Activated CD8-positive, alpha-beta memory T cell treated with anti-CD3 and anti-CD28 coated beads, Interleukin-2, amount 10 ng/mL, durations not matched to agents 7 days and 5 days (primary cell): ENCODE results near the gene COX6A2. TPM values are rescaled to one million over a fixed set of nuclear protein-coding genes. Genes with fewer than 3 reads are reported as not detected.
A peak's percentile ranks its signal among the peaks of the same experiment; 100 is the strongest.

Experiments
- ATAC-seq: fragments of 150-1000 bp; cut with Tn5 transposase; one replicate; pipeline ENCODE4 v1.10.0; 2021; ENCODE audit warnings: moderate library complexity
- CTCF ChIA-PET: fragments of 350-600 bp; sonication (Branson Sonifier 250); formaldehyde crosslinking; loops from one replicate; lab custom pipeline; 2021; ENCODE audit warnings: antibody characterized with exemption; lab: Charles Lee
- DNase-seq: peaks from one replicate; pipeline ENCODE4 v3.0.0-alpha.2; 2020
- H3K27ac Mint-ChIP-seq: one replicate; pipeline ENCODE4 v1.8.0; 2021; ENCODE audit warnings: mild to moderate bottlenecking, mixed read lengths
- H3K27me3 Mint-ChIP-seq: one replicate; pipeline ENCODE4 v1.8.0; 2021; ENCODE audit warnings: mixed read lengths
- H3K36me3 Mint-ChIP-seq: one replicate; pipeline ENCODE4 v1.8.0; 2021; ENCODE audit warnings: mild to moderate bottlenecking, mixed read lengths
- H3K4me1 Mint-ChIP-seq: one replicate; pipeline ENCODE4 v1.8.0; 2021; ENCODE audit warnings: mixed read lengths
- H3K4me3 Mint-ChIP-seq: one replicate; pipeline ENCODE4 v1.8.0; 2021; ENCODE audit warnings: mild to moderate bottlenecking, moderate library complexity, mixed read lengths
- H3K9me3 Mint-ChIP-seq: one replicate; pipeline ENCODE4 v1.8.0; 2022; ENCODE audit warnings: low read depth, mixed read lengths
- total RNA-seq, 2 experiments: library from RNA; stranded (reverse); gene quantifications; one replicate each; pipeline ENCODE4 v1.2.3, GENCODE V29; 2021

The COX6A2 gene
- total RNA-seq, 2 experiments from 2014 or later, result not detected

DNA sequence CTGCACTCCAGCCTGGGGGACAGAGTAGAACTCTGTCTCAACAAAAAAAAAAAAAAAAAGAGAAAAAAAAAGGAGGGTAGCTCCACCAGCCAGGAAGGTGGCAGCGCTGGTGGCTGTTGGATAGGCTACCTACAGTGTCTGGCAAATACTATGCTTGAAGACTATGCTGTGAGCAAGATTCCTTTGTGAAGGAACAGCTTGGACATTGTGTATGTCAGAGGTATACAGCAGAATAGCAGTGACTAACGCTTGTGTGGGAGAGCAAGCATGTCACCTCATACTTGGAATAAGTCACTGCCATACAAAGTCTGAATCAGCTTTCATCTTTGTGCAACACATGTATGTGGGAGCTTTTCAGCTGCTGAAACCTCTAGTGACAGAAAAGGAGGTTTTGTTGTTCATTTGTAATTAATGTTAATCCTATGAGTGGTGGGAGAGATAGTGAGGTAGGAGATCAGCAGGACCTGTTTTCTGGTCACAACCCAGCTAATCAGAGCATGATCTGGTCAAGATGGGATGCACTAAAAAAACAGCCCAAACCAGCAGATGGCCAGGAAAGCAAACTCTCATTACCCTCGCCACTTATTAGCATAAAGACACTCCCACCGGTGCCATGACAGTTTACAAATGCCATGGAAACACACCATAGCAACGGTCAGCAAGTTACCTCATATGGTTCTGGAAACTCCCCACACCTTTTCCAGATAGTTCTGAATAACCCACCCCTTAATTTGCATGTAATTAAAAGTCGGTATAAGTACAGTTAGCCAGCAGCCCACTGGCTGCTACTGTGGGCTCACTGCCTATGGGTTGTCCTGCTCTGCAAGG lies 41.8 kb downstream of the COX6A2 start:
- CTCF ChIA-PET, result interaction anchor here (0.8 to 5.4 kb wide), 6 partner anchors 35 to 482 kb away, joined by 3 to 31 read pairs (median 8); partner anchors contain the start of gene ZNF843
- DNase-seq (no peak), ATAC-seq (peak; percentile 62)
- H3K4me3 Mint-ChIP-seq, result no peak overlapping the region
- peaks cover 34% of the 10 kb centered on the region for H3K4me1 Mint-ChIP-seq
- H3K27me3 Mint-ChIP-seq, result peaks cover 21% of the 10 kb centered on the region
- H3K27ac Mint-ChIP-seq, result peak overlapping the region; percentile 1
- no peaks in the 10 kb centered on the region for H3K36me3 Mint-ChIP-seq
- no peaks in the 10 kb centered on the region for H3K9me3 Mint-ChIP-seq

DNA sequence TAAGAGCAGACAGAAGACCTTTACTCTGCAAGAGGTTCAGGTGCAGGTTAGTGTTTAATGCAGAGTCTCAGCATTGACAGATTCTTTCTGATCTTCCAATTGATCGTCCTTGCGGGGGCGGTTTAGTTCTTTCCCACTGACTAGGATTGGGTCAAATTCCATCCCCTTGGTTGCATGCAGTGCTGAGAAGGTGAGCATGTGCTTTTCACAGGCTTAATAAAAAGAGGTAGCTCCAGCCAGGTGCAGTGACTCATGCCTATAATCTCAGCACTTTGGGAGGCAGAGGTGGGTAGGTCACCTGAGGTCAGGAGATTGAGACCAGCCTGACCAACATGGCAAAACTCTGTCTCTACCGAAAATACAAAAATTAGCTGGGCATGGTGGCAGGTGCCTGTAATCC lies 42.5 kb downstream of the COX6A2 start:
- H3K9me3 Mint-ChIP-seq, result no peaks in the 10 kb centered on the region
- H3K27me3 Mint-ChIP-seq, result peaks cover 18% of the 10 kb centered on the region
- ATAC-seq (no peak), DNase-seq (no peak)
- H3K4me1 Mint-ChIP-seq, result peaks cover 34% of the 10 kb centered on the region
- CTCF ChIA-PET, result interaction anchor here (0.8 to 5.4 kb wide), 7 partner anchors 10 to 184 kb away, joined by 3 to 31 read pairs (median 7); partner anchors contain the start of gene ZNF843
- no peak overlapping the region for H3K27ac Mint-ChIP-seq
- H3K36me3 Mint-ChIP-seq, result no peaks in the 10 kb centered on the region
- H3K4me3 Mint-ChIP-seq, result no peak overlapping the region

DNA sequence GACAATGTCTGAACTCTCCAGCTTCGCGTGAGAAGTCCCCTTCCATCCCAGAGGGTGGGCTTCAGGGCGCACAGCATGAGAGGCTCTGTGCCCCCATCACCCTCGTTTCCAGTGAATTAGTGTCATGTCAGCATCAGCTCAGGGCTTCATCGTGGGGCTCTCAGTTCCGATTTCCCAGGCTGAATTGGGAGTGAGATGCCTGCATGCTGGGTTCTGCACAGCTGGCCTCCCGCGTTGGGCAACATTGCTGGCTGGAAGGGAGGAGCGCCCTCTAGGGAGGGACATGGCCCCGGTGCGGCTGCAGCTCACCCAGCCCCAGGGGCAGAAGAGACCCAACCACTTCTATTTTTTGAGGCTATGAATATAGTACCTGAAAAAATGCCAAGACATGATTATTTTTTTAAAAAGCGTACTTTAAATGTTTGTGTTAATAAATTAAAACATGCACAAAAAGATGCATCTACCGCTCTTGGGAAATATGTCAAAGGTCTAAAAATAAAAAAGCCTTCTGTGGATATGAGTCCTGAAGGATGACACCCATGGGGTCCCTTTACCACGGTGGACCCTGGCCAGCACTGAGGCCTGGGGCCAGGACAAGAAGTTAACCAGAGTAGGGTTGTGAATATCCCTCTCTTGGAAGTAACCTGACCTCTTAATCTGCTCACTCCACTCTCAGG lies 45.5 kb downstream of the COX6A2 start:
- Mint-ChIP-seq H3K36me3 (peaks cover 4% of the 10 kb centered on the region), H3K4me1 (peaks cover 35% of the 10 kb centered on the region), H3K4me3 (no peak overlapping the region), H3K27me3 (peaks cover 4% of the 10 kb centered on the region), H3K27ac (no peak overlapping the region), H3K9me3 (no peaks in the 10 kb centered on the region)
- ATAC-seq, result peak; percentile 81
- DNase-seq, result peak; percentile 81
- CTCF ChIA-PET, result interaction anchor here (0.6 to 5.4 kb wide), 38 partner anchors 8 to 400 kb away, joined by 3 to 31 read pairs (median 4); partner anchors contain the start of genes ITGAD, PYCARD, PYDC1 and ZNF646

DNA sequence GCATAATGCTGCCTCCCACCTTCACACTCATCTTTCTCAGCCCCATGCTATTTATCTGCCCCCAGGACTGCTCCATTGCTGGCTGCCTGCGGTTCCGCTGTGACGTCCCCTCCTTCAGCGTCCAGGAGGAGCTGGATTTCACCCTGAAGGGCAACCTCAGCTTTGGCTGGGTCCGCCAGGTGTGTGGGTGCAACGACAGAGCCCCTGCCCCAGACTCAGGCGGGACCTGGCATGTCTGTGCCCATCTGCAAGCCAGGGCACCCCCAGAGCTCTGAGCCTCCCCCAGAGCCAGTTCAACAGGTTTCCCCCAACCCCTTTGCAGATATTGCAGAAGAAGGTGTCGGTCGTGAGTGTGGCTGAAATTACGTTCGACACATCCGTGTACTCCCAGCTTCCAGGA lies 48.0 kb downstream of the COX6A2 start:
- ATAC-seq (no peak), DNase-seq (no peak)
- no peak overlapping the region for H3K4me3 Mint-ChIP-seq
- H3K36me3 Mint-ChIP-seq, result peaks cover 18% of the 10 kb centered on the region
- no peaks in the 10 kb centered on the region for H3K27me3 Mint-ChIP-seq
- no peak overlapping the region for H3K27ac Mint-ChIP-seq
- CTCF ChIA-PET, result interaction anchor here (1.7 kb wide), 1 partner anchor 62 kb away, joined by 4 read pairs; the partner anchor contains the start of gene ZNF843
- peaks cover 25% of the 10 kb centered on the region for H3K4me1 Mint-ChIP-seq
- H3K9me3 Mint-ChIP-seq, result no peaks in the 10 kb centered on the region

Other genes starting within 250 kb of the COX6A2 start
- 100 to 1,000 TPM; 514 to 619 TPM for gene FUS, start 248.2 kb downstream of the COX6A2 start, total RNA-seq
- gene PYCARD, start 225.6 kb downstream of the COX6A2 start, total RNA-seq, result 10 to 100 TPM; 55.4 to 99.1 TPM
- gene TRIM72, start 214.2 kb downstream of the COX6A2 start, total RNA-seq, result not detected
- not detected for gene PYDC1, start 211.2 kb downstream of the COX6A2 start, total RNA-seq
- 10 to 100 TPM in 1 of 2 experiments, 1 to 10 TPM in 1; 8.0 to 24.1 TPM for gene ITGAM, start 168.4 kb downstream of the COX6A2 start, total RNA-seq
- 10 to 100 TPM; 56.8 to 62.0 TPM for gene ITGAX, start 73.2 kb downstream of the COX6A2 start, total RNA-seq
- under 1 TPM; 0.09 to 0.23 TPM for gene ITGAD, start 35.0 kb downstream of the COX6A2 start, total RNA-seq
- under 1 TPM; 0.16 to 0.29 TPM for gene ZNF843, start 14.4 kb upstream of the COX6A2 start, total RNA-seq
- gene ARMC5, start 31.1 kb upstream of the COX6A2 start, total RNA-seq, result 10 to 100 TPM; 19.2 to 22.2 TPM
- 1 to 10 TPM in 1 of 2 experiments, under 1 TPM in 1; 0.67 to 1.0 TPM for gene TGFB1I1, start 43.8 kb upstream of the COX6A2 start, total RNA-seq
- not detected for gene SLC5A2, start 54.8 kb upstream of the COX6A2 start, total RNA-seq
- gene RUSF1, start 80.0 kb upstream of the COX6A2 start, total RNA-seq, result 10 to 100 TPM; 32.8 to 37.7 TPM
- not detected for gene AHSP, start 99.5 kb upstream of the COX6A2 start, total RNA-seq